ENCODE measurements around the gene TERF2IP.

DNA sequence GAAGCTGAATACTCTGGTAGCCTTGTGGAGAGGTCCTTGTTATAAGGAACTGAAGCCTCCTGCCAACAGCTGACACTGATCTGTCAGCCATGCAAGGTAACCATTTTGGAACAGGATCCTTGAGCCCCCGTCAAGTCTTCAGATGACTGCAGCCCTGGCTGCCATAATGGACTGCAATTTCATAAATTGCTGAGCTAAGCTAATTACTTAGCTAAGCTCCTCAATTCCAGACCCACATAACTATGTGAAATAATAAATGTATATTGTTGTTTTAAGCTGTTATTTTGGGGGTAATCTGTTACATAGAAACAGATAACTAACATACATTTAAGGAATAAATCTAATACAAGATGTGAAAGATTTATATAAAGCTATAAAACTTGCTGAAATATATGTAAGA, 41.1 kb upstream of the TERF2IP start:
- TF ChIP-seq, protein P1, sequence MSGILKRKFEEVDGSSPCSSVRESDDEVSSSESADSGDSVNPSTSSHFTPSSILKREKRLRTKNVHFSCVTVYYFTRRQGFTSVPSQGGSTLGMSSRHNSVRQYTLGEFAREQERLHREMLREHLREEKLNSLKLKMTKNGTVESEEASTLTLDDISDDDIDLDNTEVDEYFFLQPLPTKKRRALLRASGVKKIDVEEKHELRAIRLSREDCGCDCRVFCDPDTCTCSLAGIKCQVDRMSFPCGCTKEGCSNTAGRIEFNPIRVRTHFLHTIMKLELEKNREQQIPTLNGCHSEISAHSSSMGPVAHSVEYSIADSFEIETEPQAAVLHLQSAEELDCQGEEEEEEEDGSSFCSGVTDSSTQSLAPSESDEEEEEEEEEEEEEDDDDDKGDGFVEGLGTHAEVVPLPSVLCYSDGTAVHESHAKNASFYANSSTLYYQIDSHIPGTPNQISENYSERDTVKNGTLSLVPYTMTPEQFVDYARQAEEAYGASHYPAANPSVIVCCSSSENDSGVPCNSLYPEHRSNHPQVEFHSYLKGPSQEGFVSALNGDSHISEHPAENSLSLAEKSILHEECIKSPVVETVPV (CRISPR knock-in tag; IDR thresholded peaks at IDR 0.05), result no peak
- TF ChIP-seq ARNTL (CRISPR knock-in tag; IDR thresholded peaks at IDR 0.05; ENCODE audit: borderline replicate concordance, low read depth), result no peak
